EL (cell line): ENCODE data around the gene GJB5.

Experiments used
- DNase-seq: peaks from one replicate; pipeline ENCODE4 v3.0.0-alpha.2; 2016

GJB5 gene

GRCh38 chr1:34796990-34797389, 42.1 kb downstream of the GJB5 start:
- DNase-seq = no peak

- no peak for DNase-seq
These were observed 45.4 kb downstream of the GJB5 start for GRCh38 chr1:34800214-34800613.

- no peak for DNase-seq
These were observed 48.9 kb downstream of the GJB5 start for GRCh38 chr1:34803770-34804169.

GRCh38 chr1:34806396-34806795, 51.5 kb downstream of the GJB5 start:
- peak; percentile 52 for DNase-seq
